GM12872 (cell line): ENCODE results near the gene AGBL5.

Experiments
- CTCF ChIP-seq: IDR thresholded peaks from 3 replicates; pipeline ENCODE4 v1.5.1; 2011; ENCODE audit warnings: low read depth, mild to moderate bottlenecking, low read length, moderate library complexity; ENCODE audit not compliant: insufficient read depth

The AGBL5 gene

GRCh38 chr2:27009083-27009482, 42.4 kb upstream of the AGBL5 start:
- no peak for TF ChIP-seq CTCF

GRCh38 chr2:27009716-27010115, 41.8 kb upstream of the AGBL5 start:
- no peak for TF ChIP-seq CTCF

GRCh38 chr2:27010139-27010538, 41.3 kb upstream of the AGBL5 start:
- no peak for TF ChIP-seq CTCF

- no peak for TF ChIP-seq CTCF
These were observed 37.7 kb upstream of the AGBL5 start for GRCh38 chr2:27013738-27014137.

- TF ChIP-seq CTCF, result no peak
These were observed 36.6 kb upstream of the AGBL5 start for GRCh38 chr2:27014771-27015433.

- peak; percentile 73 for TF ChIP-seq CTCF
These were observed 34.6 kb upstream of the AGBL5 start for GRCh38 chr2:27016801-27017325.

GRCh38 chr2:27018142-27018541, 33.3 kb upstream of the AGBL5 start:
- TF ChIP-seq CTCF, result no peak
